ENCODE measurements around the gene TGFB1.
"Not testable (repeated sequence)": the region's sequence is repeated elsewhere in the genome, so short reads cannot be mapped to it uniquely, and the experiment has no call there.

The TGFB1 gene

GRCh38 chr19:41391618-41392017, 37.9 kb upstream of the TGFB1 start:
- no peaks in the 10 kb centered on the region for H3K27me3 ChIP-seq (replicated peaks)
- H3K4me3 ChIP-seq (ENCODE audit: low read depth, low read length) = no peak overlapping the region
- DNase-seq = no peak
- in situ Hi-C loops (cut with HindIII; ENCODE audit: low pct_ligation_motif_present, low sequenced_read_pairs) = no loop called here
- H3K36me3 ChIP-seq (replicated peaks) = peaks cover 24% of the 10 kb centered on the region
- no peak for TF ChIP-seq CTCF (IDR thresholded peaks at IDR 0.05; ENCODE audit: low read depth, low read length, missing control alignments)
- H3K27ac ChIP-seq = no peak overlapping the region

- Histone ChIP-seq H3K27ac (no peak overlapping the region), H3K27me3 (replicated peaks) (no peaks in the 10 kb centered on the region), H3K4me3 (ENCODE audit: low read depth, low read length) (no peak overlapping the region), H3K36me3 (replicated peaks) (peaks cover 18% of the 10 kb centered on the region)
- TF ChIP-seq CTCF (IDR thresholded peaks at IDR 0.05; ENCODE audit: low read depth, low read length, missing control alignments) = no peak
- DNase-seq = no peak
- in situ Hi-C loops (cut with HindIII; ENCODE audit: low pct_ligation_motif_present, low sequenced_read_pairs) = no loop called here
These were observed 32.7 kb upstream of the TGFB1 start for GRCh38 chr19:41386442-41386841.

GRCh38 chr19:41384351-41384750, 30.6 kb upstream of the TGFB1 start:
- TF ChIP-seq CTCF (IDR thresholded peaks at IDR 0.05; ENCODE audit: low read depth, low read length, missing control alignments) = no peak

GRCh38 chr19:41381536-41381935, 27.8 kb upstream of the TGFB1 start:
- H3K4me3 ChIP-seq (ENCODE audit: low read depth, low read length); in situ Hi-C loops (cut with HindIII; ENCODE audit: low pct_ligation_motif_present, low sequenced_read_pairs); H3K27ac ChIP-seq; H3K36me3 ChIP-seq (replicated peaks); H3K27me3 ChIP-seq (replicated peaks); DNase-seq: not testable (repeated sequence)

More at GRCh38 chr19:41384351-41384750, 30.6 kb upstream of the TGFB1 start:
- H3K27ac ChIP-seq = no peak overlapping the region
- in situ Hi-C loops (cut with HindIII; ENCODE audit: low pct_ligation_motif_present, low sequenced_read_pairs) = no loop called here
- DNase-seq = no peak
- no peak overlapping the region for H3K4me3 ChIP-seq (ENCODE audit: low read depth, low read length)
- H3K36me3 ChIP-seq (replicated peaks) = peaks cover 7% of the 10 kb centered on the region
- no peaks in the 10 kb centered on the region for H3K27me3 ChIP-seq (replicated peaks)

GRCh38 chr19:41377977-41378709, 24.4 kb upstream of the TGFB1 start:
- Histone ChIP-seq H3K36me3 (replicated peaks) (no peaks in the 10 kb centered on the region), H3K27me3 (replicated peaks) (no peaks in the 10 kb centered on the region), H3K27ac (no peak overlapping the region), H3K4me3 (ENCODE audit: low read depth, low read length) (no peak overlapping the region)
- TF ChIP-seq CTCF (IDR thresholded peaks at IDR 0.05; ENCODE audit: low read depth, low read length, missing control alignments) = peak; percentile 54
- no peak for DNase-seq
- in situ Hi-C loops (cut with HindIII; ENCODE audit: low pct_ligation_motif_present, low sequenced_read_pairs) = no loop called here

GRCh38 chr19:41376998-41377365, 23.3 kb upstream of the TGFB1 start:
- H3K27ac ChIP-seq = no peak overlapping the region
- peak overlapping the region; percentile 65 for H3K4me3 ChIP-seq (ENCODE audit: low read depth, low read length)
- H3K27me3 ChIP-seq (replicated peaks) = no peaks in the 10 kb centered on the region
- H3K36me3 ChIP-seq (replicated peaks) = no peaks in the 10 kb centered on the region
- DNase-seq = no peak
- in situ Hi-C loops (cut with HindIII; ENCODE audit: low pct_ligation_motif_present, low sequenced_read_pairs) = no loop called here
- TF ChIP-seq CTCF (IDR thresholded peaks at IDR 0.05; ENCODE audit: low read depth, low read length, missing control alignments) = no peak

Data from brain microvascular endothelial cell (primary cell).